ENCODE results near the gene SPI1. TPM values are rescaled to one million over a fixed set of nuclear protein-coding genes. Genes with fewer than 3 reads are reported as not detected.

Gene SPI1
- total and polyA plus RNA-seq, 2 donors (not counting 3 experiments of a cell fraction or from before 2014, with no cell fraction given), result not detected

DNA sequence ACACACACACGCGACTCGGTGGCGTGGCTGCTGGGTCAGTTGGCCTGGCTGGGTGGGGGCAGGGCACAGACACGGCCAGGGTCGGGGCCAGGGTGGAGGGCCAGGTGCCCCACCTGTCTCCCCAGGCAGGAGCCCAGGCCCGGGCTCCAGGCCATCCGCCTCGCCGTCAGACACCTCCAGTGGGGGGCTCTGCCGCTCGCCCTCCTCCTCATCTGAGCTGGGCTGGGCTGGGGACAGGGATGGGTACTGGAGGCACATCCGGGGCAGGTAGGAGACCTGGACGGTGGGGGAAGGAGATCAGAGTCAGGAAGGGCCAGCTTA, 19.7 kb downstream of the SPI1 start:
- no peaks in the 10 kb centered on the region for H3K79me2 ChIP-seq (ENCODE audit: control insufficient read depth, insufficient read depth, low read length)

More for the DNA sequence above, 19.7 kb downstream of the SPI1 start:
- Histone ChIP-seq H3K9me3 (replicated peaks; ENCODE audit: control insufficient read depth, insufficient read depth, low read length) (no peaks in the 10 kb centered on the region), H3K9ac (replicated peaks; ENCODE audit: extremely low read depth, insufficient read depth, low read length) (no peak overlapping the region), H3K27me3 (ENCODE audit: control insufficient read depth in 2 of 2, insufficient read depth in 2 of 2, low read length in 2 of 2) (no peaks in the 10 kb centered on the region), H3K4me2 (ENCODE audit: insufficient read depth, low read length) (no peak overlapping the region), H3K27ac (ENCODE audit: insufficient read depth, low read depth, low read length) (no peak overlapping the region), H3K36me3 (ENCODE audit: control insufficient read depth in 2 of 2, extremely low read depth in 1 of 2, insufficient read depth in 2 of 2, low read length in 2 of 2) (no peaks in the 10 kb centered on the region), H3K9me1 (replicated peaks; ENCODE audit: control insufficient read depth, extremely low read depth, insufficient read depth, low read length) (no peaks in the 10 kb centered on the region), H2AFZ (ENCODE audit: low read depth, low read length) (no peak overlapping the region), H3K4me3 (replicated peaks in 1 of 3; ENCODE audit: insufficient read depth in 1 of 3, low read depth in 1 of 3, low read length in 3 of 3) (no peak overlapping the region), H3K4me1 (ENCODE audit: control insufficient read depth, extremely low read depth, insufficient read depth, low read length) (no peaks in the 10 kb centered on the region), H4K20me1 (replicated peaks; ENCODE audit: control insufficient read depth, extremely low read depth, insufficient read depth, low read length) (no peaks in the 10 kb centered on the region)
- dilution Hi-C loops (cut with MboI; ENCODE audit: extremely low pct_ligation_motif_present, low sequenced_read_pairs), result no loop called here
- intact Hi-C loops (cut with micrococcal nuclease), result no loop called here
- POLR2A ChIA-PET, result no interaction called here
- TF ChIP-seq CTCF (IDR thresholded peaks at IDR 0.05; ENCODE audit: extremely low read depth in 1 of 2, insufficient read depth in 1 of 2, low read depth in 1 of 2, low read length in 2 of 2) (no peak), POLR2A (IDR thresholded peaks at IDR 0.05; ENCODE audit: low read depth, low read length) (no peak), JUN (IDR thresholded peaks at IDR 0.05; ENCODE audit: borderline replicate concordance, insufficient read depth, insufficient read length, low read depth) (no peak), GATA2 (IDR thresholded peaks at IDR 0.05; ENCODE audit: insufficient read depth, insufficient read length, low read depth, low read length) (no peak)
- BruUV-seq (replicated peaks), result no TSS peak
- CTCF ChIA-PET, result no interaction called here
- DNase-seq (ENCODE audit: low read depth, low spot score) (no peak), FAIRE-seq (no peak)
